H1 (cell line): ENCODE data around the gene RBM17. TPM values are rescaled to one million over a fixed set of nuclear protein-coding genes. Genes with fewer than 3 reads are reported as not detected.

ENCODE experiments used
- KDM5A ChIP-seq: fragments of 200-600 bp; IDR thresholded peaks from 2 replicates; pipeline ENCODE4 v1.7.1; 2012; ENCODE audit warnings: mild to moderate bottlenecking, low read length, inconsistent platforms, mixed read lengths
- NRF1 ChIP-seq: IDR thresholded peaks from 2 replicates; pipeline ENCODE4 v1.6.1; 2011; ENCODE audit warnings: mild to moderate bottlenecking, low read depth, low read length, improper control_type of control experiment
- polyA plus RNA-seq, 7 experiments: library from polyadenylated mRNA; depleted of rRNA in 3 of 7; stranded (reverse) in 5 of 7; unstranded in 2 of 7; fragments of >200 nt in 5 of 7; fragments of 200-250 nt in 2 of 7; gene quantifications; 1 replicate in 5 of 7; 2 replicates in 1 of 7; 4 replicates in 1 of 7; pipeline versions ENCODE4 v1.2.1 to v1.2.3, GENCODE V29; 2011 to 2013; ENCODE audit warnings: missing spikeins in 2 of 7, mixed read lengths in 2 of 7
- total RNA-seq: library from RNA; stranded (reverse); fragmentation: NEBNext Ultra II Directional; extraction: Animal tissue kit (Norgen Biotek cat#: 25700); gene quantifications from 2 replicates; pipeline ENCODE4 v1.2.1, GENCODE V29; 2021

Gene RBM17
- total and polyA plus RNA-seq, 2 of the 8 experiments (the other 6 are each of a cell fraction or from before 2014, with no cell fraction given): 15.7 to 128 TPM

- TF ChIP-seq KDM5A: no peak
- no peak for TF ChIP-seq NRF1
Observed at GRCh38 chr10:6068006-6068405, 20.8 kb upstream of the RBM17 start (continued).
